Measurements from ENCODE around the gene INPP5A.

DNA sequence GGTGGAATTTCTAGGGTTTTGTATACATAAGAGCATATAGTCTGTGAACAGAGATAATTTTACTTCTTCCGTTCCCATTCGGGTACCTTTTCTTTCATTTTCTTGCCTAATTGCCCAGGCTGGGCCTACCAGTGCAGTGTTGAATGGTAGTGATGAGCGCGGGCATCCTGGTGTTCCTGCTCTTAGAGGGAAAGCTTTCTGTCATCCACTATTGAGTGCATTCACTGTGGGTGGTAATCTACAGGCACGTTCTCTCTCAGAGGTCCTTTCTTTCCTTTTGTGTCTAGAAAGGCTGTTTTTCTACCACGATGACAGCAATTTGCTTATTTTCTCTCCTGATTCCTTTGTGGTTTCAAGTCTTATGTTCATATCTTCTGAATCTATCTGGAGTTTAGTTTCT lies 65.0 kb downstream of the INPP5A start:
- TF ChIP-seq, protein P1, sequence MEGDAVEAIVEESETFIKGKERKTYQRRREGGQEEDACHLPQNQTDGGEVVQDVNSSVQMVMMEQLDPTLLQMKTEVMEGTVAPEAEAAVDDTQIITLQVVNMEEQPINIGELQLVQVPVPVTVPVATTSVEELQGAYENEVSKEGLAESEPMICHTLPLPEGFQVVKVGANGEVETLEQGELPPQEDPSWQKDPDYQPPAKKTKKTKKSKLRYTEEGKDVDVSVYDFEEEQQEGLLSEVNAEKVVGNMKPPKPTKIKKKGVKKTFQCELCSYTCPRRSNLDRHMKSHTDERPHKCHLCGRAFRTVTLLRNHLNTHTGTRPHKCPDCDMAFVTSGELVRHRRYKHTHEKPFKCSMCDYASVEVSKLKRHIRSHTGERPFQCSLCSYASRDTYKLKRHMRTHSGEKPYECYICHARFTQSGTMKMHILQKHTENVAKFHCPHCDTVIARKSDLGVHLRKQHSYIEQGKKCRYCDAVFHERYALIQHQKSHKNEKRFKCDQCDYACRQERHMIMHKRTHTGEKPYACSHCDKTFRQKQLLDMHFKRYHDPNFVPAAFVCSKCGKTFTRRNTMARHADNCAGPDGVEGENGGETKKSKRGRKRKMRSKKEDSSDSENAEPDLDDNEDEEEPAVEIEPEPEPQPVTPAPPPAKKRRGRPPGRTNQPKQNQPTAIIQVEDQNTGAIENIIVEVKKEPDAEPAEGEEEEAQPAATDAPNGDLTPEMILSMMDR (IDR thresholded peaks at IDR 0.05 in 8 of 11, conservative IDR thresholded peaks at IDR 0.05 in 3 of 11): no peak
- TF ChIP-seq POLR2A (IDR thresholded peaks at IDR 0.05): no peak
- TF ChIP-seq POLR2AphosphoS5 (IDR thresholded peaks at IDR 0.05): no peak
